Right lobe of liver (tissue), 4 donors: Measurements from ENCODE around the gene PIP4K2B.

Experiments
- CTCF ChIP-seq, 4 donors: fragments of 200-600 bp in 3 of 4; fragments of 450-650 bp in 1 of 4; IDR thresholded peaks; one replicate each; pipeline versions ENCODE4 v1.5.1 to v1.8.0; 2016 to 2022; ENCODE audit warnings: antibody characterized with exemption in 4 of 4, mild to moderate bottlenecking in 2 of 4
- POLR2A ChIP-seq: fragments of 450-650 bp; IDR thresholded peaks from one replicate; pipeline ENCODE4 v1.6.1; 2017; ENCODE audit warnings: antibody characterized with exemption, mild to moderate bottlenecking
- donor health status: DM: no; HTN: no; CAD: no.
- donor health status: DM: no; HTN: no; CAD: no.
- donor health status: DM: no; HTN: yes; CAD: no.

- TF ChIP-seq CTCF (IDR thresholded peaks at IDR 0.05), result no peak
- TF ChIP-seq POLR2A, result no peak
These were observed 51.0 kb downstream of the PIP4K2B start, which contains the start of gene PCGF2 for GRCh38 chr17:38748149-38748891.
